BLaER1 (cell line): Measurements from ENCODE around the gene FHAD1.

Source experiments
- H3K27ac ChIP-seq: shearing (Covaris generic); formaldehyde crosslinking; 2 replicates; pipeline ENCODE4 v1.8.1; 2022
- H3K27me3 ChIP-seq: shearing (Covaris generic); formaldehyde crosslinking; 2 replicates; pipeline ENCODE4 v1.8.1; 2022
- H3K36me3 ChIP-seq: shearing (Covaris generic); formaldehyde crosslinking; 2 replicates; pipeline ENCODE4 v1.8.1; 2022
- H3K4me1 ChIP-seq: shearing (Covaris generic); formaldehyde crosslinking; 2 replicates; pipeline ENCODE4 v1.8.1; 2022
- H3K4me2 ChIP-seq: shearing (Covaris generic); formaldehyde crosslinking; 2 replicates; pipeline ENCODE4 v1.8.1; 2022
- H3K4me3 ChIP-seq: shearing (Covaris generic); formaldehyde crosslinking; 2 replicates; pipeline ENCODE4 v1.8.1; 2022
- H3K9ac ChIP-seq: shearing (Covaris generic); formaldehyde crosslinking; 2 replicates; pipeline ENCODE4 v1.8.1; 2022
- H3K9me3 ChIP-seq: shearing (Covaris generic); formaldehyde crosslinking; 2 replicates; pipeline ENCODE4 v1.8.1; 2022
- H4K20me1 ChIP-seq: shearing (Covaris generic); formaldehyde crosslinking; 2 replicates; pipeline ENCODE4 v1.8.1; 2022
- Cebpa-rat ChIP-seq: shearing (Covaris generic); IDR thresholded peaks from 2 replicates; pipeline ENCODE4 v1.8.1; 2022

Gene FHAD1

DNA sequence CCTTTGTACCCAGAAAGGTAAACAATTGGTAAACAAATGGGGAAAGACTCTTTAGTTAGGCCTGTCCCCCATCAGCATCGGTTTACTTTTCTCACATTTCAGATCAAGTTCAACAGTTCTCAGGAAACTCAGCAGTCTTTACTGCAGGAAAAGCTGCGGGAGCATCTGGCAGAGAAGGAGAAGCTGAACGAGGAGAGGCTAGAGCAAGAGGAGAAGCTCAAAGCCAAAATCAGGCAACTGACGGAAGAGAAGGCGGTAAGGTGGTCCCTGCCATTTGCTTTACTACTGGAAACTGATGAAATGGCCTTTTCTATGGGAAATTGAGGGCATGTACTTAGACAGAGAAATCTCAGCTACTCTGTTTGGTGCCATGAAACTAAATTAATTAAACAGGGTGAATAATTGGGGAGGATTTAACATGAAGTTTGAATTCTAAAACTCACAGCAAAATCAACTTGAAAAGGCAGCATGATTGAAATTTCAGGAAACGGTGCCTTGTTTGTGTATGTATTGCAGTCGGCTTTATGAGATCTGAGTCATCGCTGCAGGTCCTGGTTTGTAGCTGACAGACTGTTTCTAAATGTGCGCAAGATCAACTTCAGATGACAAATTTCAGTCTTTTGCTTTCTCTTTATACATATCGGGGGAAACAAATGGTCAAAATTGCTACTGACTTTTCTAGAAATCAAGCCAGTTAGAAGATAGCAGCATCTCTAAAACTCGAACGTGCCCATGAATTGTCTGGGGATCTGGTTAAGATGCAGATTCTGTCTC is 94.8 kb downstream of the FHAD1 start:
- H3K27ac ChIP-seq: no peak overlapping the region
- no peaks in the 10 kb centered on the region for H4K20me1 ChIP-seq
- no peaks in the 10 kb centered on the region for H3K36me3 ChIP-seq
- no peak overlapping the region for H3K4me3 ChIP-seq
- no peak overlapping the region for H3K9ac ChIP-seq
- no peak overlapping the region for H3K4me2 ChIP-seq
- H3K27me3 ChIP-seq: no peaks in the 10 kb centered on the region; the same call in 1 of the 2 replicates
- no peaks in the 10 kb centered on the region for H3K9me3 ChIP-seq
- no peak for TF ChIP-seq Cebpa-rat
- peaks cover 27% of the 10 kb centered on the region for H3K4me1 ChIP-seq

GRCh38 chr1:15342408-15342967 is 95.5 kb downstream of the FHAD1 start:
- Histone ChIP-seq H3K4me3 (no peak overlapping the region), H3K4me1 (peaks cover 34% of the 10 kb centered on the region), H3K27me3 (no peaks in the 10 kb centered on the region; the same call in 1 of the 2 replicates), H3K9me3 (no peaks in the 10 kb centered on the region), H3K4me2 (no peak overlapping the region), H4K20me1 (no peaks in the 10 kb centered on the region), H3K36me3 (no peaks in the 10 kb centered on the region), H3K27ac (no peak overlapping the region), H3K9ac (no peak overlapping the region)
- TF ChIP-seq Cebpa-rat: no peak

GRCh38 chr1:15343099-15343498 is 96.1 kb downstream of the FHAD1 start:
- Histone ChIP-seq H3K4me1 (peaks cover 40% of the 10 kb centered on the region), H3K4me2 (no peak overlapping the region), H3K9me3 (no peaks in the 10 kb centered on the region), H4K20me1 (no peaks in the 10 kb centered on the region), H3K27me3 (no peaks in the 10 kb centered on the region; the same call in 1 of the 2 replicates), H3K4me3 (no peak overlapping the region), H3K36me3 (no peaks in the 10 kb centered on the region), H3K9ac (no peak overlapping the region), H3K27ac (no peak overlapping the region)
- no peak for TF ChIP-seq Cebpa-rat

DNA sequence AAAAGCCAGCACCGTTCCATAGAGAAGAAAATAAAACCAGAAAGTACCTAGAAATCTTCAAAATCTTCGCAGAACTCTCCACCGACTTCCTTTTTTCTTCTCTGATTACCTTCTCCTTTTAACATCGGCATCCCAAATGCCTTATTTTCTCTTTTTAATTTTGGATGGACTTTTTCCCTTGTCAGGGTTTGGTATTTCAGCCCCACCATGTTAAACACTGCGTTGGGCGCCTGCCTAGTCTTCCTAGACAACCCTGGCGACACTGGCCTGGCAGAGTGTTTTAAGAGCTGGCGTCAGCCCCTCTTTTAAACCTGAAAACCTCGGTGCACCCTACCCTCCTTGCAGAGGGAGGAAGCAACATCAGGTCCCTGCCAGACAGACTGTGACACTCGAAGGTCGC is 96.7 kb downstream of the FHAD1 start:
- Histone ChIP-seq H3K36me3 (no peaks in the 10 kb centered on the region), H3K4me2 (no peak overlapping the region), H3K4me3 (no peak overlapping the region), H3K27me3 (no peaks in the 10 kb centered on the region; the same call in 1 of the 2 replicates), H4K20me1 (no peaks in the 10 kb centered on the region), H3K4me1 (peaks cover 46% of the 10 kb centered on the region), H3K9ac (no peak overlapping the region), H3K27ac (no peak overlapping the region), H3K9me3 (no peaks in the 10 kb centered on the region)
- TF ChIP-seq Cebpa-rat: no peak

DNA sequence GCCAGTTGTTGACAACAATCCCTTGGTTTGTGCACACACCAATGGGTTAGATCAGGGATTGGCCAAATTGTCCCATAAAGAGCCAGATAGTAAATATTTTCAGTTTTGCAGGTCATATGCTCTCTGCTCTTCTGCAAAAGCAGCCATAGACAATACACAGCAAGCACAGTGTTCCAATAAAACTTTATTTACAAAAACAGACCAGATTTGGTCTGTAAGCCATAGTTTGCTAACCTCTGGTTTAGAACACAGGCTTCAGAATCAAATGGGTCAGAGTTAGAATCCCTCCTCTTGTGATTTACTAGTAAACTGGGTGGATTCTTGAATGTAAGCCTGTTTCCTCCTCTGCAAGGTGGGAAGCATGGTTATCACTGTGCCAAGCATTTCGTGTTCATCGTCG is 97.4 kb downstream of the FHAD1 start:
- H3K27ac ChIP-seq: no peak overlapping the region
- no peak overlapping the region for H3K4me3 ChIP-seq
- H4K20me1 ChIP-seq: no peaks in the 10 kb centered on the region
- H3K4me2 ChIP-seq: peak overlapping the region; percentile 90
- TF ChIP-seq Cebpa-rat: no peak
- H3K9ac ChIP-seq: no peak overlapping the region
- no peaks in the 10 kb centered on the region for H3K36me3 ChIP-seq
- H3K9me3 ChIP-seq: no peaks in the 10 kb centered on the region
- H3K4me1 ChIP-seq: peaks cover 46% of the 10 kb centered on the region
- H3K27me3 ChIP-seq: no peaks in the 10 kb centered on the region; the same call in 1 of the 2 replicates

GRCh38 chr1:15344800-15345704 is 98.0 kb downstream of the FHAD1 start:
- H3K4me2 ChIP-seq: peak overlapping the region; percentile 90
- no peaks in the 10 kb centered on the region; the same call in 1 of the 2 replicates for H3K27me3 ChIP-seq
- no peak for TF ChIP-seq Cebpa-rat
- no peaks in the 10 kb centered on the region for H3K9me3 ChIP-seq
- H3K4me3 ChIP-seq: peak overlapping the region; percentile 22
- no peaks in the 10 kb centered on the region for H3K36me3 ChIP-seq
- H3K9ac ChIP-seq: no peak overlapping the region
- H3K27ac ChIP-seq: no peak overlapping the region
- no peaks in the 10 kb centered on the region for H4K20me1 ChIP-seq
- H3K4me1 ChIP-seq: peaks cover 46% of the 10 kb centered on the region

DNA sequence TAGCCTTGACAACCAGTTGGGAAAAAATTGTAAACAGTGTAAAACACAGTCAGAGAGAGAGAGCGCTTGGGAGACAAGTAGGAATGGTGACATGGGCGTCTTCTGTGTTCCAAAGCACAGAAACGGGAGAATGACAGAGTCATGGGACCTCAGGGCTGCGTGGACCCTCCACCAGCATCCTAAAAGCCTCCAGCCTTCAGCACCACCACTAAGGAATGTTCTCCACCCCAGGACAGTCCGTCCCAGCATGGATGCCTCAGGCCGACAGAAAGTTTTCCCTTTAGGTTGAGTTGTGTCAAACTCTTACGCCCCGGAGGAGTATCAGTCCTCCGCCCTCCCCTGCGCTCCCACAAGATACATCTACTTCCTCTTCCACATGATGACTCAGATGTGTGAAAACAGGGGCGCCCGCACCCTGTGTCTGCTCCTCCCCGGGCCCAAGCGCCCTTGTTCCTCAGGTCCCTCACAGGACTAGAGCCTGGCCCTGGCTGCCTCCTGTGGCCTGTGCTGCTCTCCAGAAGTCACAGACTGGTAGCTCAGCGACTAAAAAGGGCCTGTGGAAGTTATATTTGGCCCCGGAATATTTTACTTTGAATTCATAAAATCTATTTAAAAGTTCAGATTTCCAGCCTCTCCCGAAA is 98.8 kb downstream of the FHAD1 start:
- TF ChIP-seq Cebpa-rat: no peak
- Histone ChIP-seq H3K36me3 (no peaks in the 10 kb centered on the region), H3K4me3 (peak overlapping the region; percentile 22), H3K9ac (no peak overlapping the region), H3K27me3 (no peaks in the 10 kb centered on the region; the same call in 1 of the 2 replicates), H3K27ac (no peak overlapping the region), H3K4me1 (peaks cover 46% of the 10 kb centered on the region), H3K9me3 (no peaks in the 10 kb centered on the region), H4K20me1 (no peaks in the 10 kb centered on the region), H3K4me2 (peak overlapping the region; percentile 90)

DNA sequence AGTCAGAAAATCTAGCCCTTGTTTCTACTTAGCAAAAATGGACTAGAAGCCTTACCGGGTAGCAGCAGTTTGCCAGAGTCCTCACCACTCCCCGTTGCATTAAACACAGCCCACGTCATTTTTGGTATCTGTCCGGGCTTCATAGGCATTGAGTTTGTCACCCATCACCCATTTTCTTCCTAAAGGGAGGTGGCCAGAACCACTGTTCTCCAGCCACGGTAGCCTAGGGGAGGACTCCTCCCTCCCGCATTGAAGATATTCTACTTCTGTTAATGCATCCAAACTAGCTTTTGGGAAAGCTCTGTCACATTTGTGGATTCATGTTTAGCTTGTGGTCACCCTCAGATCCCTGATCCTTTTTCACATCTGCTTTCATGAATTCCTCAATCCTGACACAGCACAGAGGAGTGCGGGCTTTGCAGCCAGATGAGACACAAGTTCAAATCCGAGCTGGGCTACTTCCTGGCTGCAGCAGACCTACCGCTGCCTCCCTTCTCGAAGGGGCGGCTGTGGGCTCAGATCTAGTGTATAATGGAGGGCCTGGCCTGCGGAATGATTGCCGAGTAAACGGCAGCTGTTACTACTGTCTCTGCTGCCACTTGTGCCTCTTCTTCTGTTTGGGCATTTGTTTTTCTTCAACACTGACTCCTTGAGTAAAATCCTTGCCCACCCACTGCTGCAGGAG is 99.5 kb downstream of the FHAD1 start:
- Histone ChIP-seq H3K27me3 (no peaks in the 10 kb centered on the region; the same call in 1 of the 2 replicates), H3K4me1 (peaks cover 46% of the 10 kb centered on the region), H4K20me1 (no peaks in the 10 kb centered on the region), H3K4me2 (peak overlapping the region; percentile 90), H3K36me3 (no peaks in the 10 kb centered on the region), H3K4me3 (no peak overlapping the region), H3K9me3 (no peaks in the 10 kb centered on the region), H3K27ac (no peak overlapping the region), H3K9ac (no peak overlapping the region)
- no peak for TF ChIP-seq Cebpa-rat

DNA sequence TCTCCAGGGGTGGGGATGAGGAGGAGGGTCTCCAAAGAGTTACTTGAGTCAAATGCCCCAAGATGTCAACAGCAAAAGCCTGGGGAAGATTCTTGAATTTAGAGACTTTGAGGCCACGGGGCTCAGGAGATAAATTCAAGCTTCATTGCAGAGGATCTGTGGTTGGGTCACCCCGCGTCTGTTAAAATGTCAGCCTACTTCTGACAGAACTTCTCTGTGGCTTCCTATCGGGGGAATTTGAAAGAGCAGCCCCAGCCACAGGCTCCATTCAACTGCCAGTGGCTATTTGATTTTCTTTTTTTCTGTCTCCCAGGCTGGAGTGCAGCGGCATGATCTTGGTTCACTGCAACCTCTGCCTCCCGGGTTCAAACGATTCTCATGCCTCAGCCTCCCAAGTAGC is 100.2 kb downstream of the FHAD1 start:
- H3K27me3 ChIP-seq: no peaks in the 10 kb centered on the region; the same call in 1 of the 2 replicates
- no peak overlapping the region for H3K4me3 ChIP-seq
- peaks cover 47% of the 10 kb centered on the region for H3K4me1 ChIP-seq
- 0 out of 2 replicates have a peak overlapping the region, but pooled peaks have one; percentile 12 for H3K9ac ChIP-seq
- H3K4me2 ChIP-seq: peak overlapping the region; percentile 90
- no peaks in the 10 kb centered on the region for H4K20me1 ChIP-seq
- TF ChIP-seq Cebpa-rat: no peak
- no peaks in the 10 kb centered on the region for H3K9me3 ChIP-seq
- H3K27ac ChIP-seq: no peak overlapping the region
- H3K36me3 ChIP-seq: no peaks in the 10 kb centered on the region
